ENCODE results near the gene TMEM26.

TMEM26 gene

DNA sequence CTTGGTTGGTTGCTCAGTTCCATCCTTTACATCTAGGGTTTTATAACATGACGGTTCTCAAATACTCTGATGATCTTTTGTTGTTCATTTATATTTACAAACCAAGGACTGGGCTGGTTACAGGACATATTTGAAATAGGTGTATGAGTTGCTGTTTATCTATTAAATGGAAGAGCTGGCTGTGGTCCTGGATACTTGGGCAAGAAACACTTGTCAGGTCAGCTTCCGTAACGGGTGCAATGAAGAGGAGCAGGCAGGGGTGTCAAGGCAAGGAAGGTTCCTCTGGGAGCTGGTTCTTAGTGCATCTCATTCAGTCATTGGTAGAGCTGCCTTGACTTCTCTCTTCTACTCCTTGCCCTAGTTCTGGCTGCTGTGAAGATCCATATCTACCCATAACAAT is 4.8 kb upstream of the TMEM26 start:
- DNase-seq: no peak

DNA sequence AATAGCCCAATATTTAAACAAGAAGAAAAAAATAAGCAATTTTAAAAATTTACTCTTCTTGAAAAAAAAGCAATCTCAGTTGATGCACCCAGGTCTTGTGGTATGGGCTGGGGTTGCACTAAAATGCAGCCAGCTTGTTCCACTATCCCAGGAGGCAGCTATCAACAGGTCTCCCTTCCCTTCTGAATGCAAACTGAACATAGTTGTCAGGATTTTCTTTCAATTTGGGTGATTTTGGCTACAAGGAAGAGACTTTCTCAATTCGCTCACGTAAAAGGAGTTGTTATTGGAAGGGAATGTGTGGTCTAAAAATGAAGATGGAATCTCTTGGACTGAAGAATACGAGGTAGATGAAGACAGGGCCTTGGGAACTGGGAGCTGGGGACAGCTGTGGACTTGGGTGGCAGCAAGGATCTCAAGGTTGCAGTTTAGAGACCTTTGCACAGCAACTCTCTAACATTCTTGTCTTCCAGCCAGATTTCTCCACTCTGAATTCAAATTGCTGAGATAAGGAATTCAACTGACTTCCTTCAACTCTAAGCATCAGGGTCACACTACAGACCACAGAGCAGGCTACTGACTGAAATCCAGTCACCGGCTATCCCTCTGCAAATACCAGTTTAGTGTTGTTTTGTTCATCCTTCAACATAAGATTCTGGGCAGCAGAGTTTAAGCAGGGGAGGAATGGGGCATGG is 3.1 kb upstream of the TMEM26 start:
- no peak for DNase-seq

DNA sequence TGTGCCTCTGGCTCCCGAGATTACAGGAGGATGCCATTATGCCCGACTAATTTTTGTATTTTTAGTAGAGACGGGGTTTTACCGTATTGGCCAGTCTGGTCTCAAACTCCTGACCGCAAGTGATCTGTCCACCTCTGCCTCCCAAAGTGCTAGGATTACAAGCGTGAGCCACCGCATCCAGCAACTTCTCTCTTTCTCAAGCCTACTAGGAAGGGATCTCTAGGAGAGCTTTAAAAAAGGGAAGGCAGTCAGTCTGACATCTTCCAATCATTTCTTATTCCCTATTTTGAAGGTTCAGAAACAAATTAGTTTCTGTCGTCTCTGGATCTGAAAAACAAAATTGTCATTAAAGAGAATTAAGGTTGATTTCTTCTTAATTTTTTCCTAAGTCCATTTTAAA is 2.5 kb upstream of the TMEM26 start:
- no peak for DNase-seq

DNA sequence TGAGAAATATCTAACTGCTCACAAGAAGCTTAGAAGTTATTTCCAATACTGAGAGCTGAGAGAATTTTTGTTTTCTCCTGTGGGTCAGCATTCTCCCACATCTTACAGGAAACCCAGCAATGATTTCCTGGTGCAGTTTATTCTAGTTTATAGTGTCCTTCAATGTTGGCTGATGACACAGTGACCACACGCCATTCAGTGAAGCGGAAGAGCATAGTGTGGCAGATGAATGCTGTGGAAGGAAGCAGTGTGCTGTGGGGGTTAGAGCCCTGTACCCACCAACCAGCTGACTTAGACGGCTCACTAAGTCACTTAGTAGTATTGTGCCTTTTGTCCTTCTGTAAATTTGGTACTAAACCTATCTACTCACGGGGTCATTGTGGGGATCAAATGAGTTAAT is 1.4 kb upstream of the TMEM26 start:
- no peak for DNase-seq

DNA sequence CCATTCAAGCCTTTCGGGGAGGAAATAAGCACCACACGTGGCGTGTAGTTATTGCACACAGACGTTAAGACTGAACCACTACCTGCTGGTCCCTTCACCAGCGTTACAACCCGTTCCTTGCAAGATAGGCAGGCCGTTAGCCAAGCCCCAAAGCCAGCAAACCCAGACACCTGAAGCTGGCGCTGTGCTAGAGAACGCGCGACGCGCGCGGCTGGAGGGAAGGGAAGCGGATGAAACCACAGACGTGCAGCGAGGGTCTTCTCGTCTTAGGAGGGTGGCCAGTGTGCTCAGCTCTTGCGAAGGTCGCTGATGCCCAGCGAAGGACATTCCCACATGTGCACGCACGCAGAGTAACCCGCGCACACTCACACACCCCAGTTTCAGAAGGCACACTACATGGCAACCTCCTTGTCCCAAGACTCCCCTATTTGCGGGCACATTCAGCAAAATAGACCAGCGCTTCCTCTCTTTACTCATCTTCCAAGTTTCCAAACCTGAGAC is 980 bp downstream of the TMEM26 start:
- DNase-seq: peak; percentile 37

DNA sequence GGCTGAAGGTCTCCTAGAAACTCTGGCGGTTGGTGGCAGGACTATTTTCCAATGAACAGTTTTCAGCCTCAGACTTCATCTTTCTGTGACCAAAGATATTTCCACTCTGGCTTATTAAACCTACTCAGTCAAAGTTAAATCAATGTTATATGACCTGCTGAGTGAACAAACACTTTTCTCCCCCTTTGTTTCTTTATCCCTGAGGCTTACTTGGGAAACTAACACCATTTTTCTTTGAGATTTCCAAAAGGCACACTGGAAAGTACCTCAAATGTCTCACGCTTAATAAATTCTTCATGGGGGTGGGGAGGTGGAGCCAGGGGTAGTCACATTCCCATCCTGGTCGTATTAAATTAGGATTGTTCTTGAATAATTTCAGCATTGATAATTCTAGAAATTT is 1.8 kb downstream of the TMEM26 start:
- no peak for DNase-seq

DNA sequence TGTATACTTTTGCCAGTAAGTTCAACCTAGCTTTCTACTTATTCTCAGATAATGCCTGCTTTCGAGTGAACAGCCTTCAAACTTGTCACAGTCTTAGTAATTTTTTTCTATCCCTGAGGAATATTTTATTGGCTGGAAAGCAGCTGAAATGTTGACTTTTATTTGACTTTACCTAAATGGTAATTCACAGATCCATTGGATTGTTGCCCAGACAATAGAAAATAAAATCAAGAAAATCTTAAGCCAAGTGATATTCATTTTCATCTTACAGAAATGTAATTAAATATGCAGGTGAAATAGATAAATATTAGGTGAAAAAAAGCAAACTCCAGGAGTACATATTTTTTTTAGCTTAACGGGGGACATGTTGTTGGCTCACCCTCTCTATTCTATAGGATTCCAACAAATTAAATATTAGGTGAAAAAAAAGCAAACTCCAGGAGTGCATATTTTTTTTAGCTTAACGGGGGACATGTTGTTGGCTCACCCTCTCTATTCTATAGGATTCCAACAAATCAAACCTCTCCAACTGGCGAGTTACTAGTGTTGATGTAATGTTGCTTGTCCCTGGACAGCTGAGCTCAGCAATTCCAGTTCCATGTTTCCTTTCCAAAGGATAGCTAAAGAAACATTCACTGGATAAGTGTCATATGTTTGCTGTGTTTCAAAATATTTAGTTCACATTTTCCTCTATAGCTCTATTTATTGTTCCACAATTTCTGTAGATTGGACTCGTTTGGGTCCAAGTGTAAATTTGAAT is 4.2 kb downstream of the TMEM26 start:
- peak; percentile 51 for DNase-seq

DNA sequence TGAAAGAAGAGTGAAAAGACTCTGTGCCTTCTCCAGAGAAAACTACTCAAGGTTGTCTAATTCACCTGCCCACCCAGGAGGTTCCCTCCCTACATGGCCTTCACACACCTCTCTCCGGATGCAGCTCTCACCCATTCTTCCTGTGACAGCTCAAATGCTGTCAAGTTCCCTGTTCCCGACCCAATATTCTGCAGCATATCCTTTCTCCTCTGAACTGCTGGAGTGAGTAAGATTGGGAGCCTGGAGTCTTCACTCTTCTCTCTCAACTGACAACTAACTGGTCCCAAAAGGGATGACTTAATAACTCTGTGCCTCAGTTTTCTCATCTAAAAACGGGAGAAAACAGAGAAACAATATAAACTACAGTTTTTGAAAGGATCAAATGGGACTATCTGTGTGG is 5.1 kb downstream of the TMEM26 start:
- DNase-seq: no peak

DNA sequence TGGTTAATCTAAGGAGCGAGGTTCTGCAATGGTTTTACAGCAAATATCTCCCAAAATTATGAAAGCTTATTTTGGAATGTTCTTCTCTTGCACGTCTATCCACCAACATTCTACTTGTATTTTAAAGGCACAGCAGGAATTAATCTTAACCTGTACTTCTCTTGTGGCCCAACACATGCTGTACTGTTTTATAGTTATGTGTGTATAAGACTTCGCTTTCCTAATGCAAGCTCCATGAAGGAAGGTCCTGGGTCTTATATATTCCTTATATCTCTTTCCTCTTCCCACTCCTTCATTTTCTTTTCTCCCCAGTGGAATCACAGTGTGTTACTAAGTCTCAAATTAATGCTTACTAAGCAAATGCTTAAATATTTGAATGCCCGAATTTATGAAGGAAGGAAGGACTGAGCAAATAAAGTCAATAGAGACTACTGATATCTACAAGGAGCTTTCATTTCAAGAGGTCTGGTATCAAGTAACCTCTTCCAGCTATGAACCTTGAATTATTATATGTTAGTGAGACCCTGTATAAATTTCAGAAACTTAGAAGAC is 14.0 kb downstream of the TMEM26 start:
- DNase-seq: no peak

DNA sequence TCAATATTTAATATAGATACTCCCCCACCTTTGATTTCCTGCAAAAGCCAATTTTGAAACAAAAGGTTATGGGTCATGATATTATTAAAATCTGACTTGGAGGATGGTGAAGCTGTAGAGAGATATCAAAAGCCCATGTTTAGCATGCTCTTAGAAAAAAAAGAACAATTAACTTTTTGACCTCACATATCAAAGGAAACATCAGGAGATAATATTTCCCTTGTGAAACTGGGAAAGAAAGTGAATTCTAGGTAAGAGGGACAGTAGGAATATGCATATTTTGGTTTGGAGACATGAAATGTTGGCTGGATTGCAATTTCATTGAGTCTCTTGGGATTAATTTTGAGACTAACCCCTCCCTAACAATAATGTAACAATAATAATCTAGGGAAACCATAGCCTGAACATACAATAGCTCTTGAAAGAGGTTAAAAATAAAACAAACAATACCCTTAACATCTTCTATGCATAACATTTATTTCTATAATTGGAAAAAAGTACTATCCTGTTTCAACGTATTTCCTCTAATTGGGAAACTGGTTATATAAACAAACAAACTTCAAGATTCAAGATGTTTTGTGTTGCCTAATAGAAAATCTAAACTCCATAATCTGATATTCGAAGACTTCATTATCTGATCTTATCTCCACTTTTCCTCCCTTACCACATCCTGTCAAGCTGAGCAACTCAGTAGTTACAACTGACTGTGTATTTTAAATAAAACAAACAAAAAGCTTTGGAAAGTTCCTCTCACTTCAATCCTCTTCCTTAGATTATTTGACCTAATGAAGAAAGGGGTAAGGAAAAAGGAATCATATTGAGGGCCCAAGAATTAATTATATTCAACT is 14.8 kb downstream of the TMEM26 start:
- no peak for DNase-seq

DNA sequence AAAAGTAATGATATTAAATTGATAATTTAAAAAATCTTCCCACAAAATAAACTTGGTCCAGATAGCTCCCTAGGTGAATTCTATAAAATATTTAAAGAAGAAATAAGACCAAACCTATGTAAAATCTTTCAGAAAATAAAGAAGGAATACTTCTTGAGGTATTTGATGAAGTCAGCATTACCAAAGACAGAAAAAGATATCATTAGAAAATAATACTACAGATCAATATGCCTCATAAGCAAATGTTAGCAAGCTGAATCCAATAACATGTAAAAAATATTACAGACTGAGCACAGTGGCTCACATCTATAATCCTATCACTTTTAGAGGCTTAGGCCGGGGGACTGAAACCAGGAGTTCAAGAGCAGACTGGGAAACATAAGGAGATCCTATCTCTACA is 30.0 kb downstream of the TMEM26 start:
- no peak for DNase-seq

DNA sequence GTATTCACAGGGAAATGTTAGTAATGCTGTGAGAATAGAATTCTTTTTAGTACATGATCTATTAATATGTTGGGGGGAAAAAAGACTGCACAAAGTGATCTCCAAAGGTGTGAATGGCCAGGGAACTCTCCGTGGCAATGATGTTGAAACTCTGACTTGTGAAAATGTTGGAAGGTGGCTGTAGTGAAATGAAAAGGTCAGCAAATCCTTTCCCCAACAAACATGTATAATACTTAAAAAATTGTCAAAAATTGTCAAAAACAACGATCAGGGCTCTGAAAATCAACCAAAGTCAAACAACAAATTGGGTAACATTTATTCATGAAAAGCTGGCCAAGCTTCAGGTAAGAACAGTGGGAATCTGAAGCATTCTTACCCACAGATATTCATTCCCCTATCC is 35.5 kb downstream of the TMEM26 start:
- no peak for DNase-seq

DNA sequence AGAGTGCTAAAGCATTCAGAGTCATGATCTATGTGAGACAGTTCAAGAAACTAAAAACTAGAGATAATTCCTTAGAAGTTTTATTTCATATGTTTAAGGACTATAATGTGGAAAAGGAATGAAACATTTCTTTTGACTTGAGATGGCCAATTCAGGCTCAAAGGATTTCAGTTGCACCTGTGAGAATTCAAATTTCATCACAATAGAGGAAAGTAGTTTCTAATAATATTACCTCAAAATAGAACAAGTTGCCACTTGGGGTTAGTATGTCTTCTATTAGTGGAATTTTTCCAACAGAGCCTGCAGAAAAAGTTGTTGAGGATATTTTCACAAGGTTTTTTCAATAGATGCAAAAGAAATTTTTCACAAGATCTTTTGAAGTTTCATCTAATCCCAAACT is 37.4 kb downstream of the TMEM26 start:
- DNase-seq: no peak

DNA sequence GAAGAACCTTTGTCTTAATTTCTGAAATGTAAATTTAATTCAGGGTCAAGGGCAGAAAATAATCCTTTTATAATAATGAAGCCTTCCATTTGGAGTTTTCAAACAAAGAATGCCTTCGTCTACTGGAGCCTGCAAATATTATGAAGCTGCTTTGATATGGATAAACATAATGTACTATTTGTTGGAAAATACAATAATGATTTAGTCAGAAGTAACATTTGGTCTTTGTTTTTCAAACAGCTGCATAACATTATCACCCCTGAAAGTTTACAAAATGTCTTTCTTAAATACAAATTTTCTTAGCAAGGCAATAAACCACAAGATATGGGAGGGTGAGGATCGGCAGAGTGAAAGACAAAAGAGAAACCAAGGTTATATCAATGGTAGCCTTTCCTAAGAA is 41.5 kb downstream of the TMEM26 start:
- no peak for DNase-seq

DNA sequence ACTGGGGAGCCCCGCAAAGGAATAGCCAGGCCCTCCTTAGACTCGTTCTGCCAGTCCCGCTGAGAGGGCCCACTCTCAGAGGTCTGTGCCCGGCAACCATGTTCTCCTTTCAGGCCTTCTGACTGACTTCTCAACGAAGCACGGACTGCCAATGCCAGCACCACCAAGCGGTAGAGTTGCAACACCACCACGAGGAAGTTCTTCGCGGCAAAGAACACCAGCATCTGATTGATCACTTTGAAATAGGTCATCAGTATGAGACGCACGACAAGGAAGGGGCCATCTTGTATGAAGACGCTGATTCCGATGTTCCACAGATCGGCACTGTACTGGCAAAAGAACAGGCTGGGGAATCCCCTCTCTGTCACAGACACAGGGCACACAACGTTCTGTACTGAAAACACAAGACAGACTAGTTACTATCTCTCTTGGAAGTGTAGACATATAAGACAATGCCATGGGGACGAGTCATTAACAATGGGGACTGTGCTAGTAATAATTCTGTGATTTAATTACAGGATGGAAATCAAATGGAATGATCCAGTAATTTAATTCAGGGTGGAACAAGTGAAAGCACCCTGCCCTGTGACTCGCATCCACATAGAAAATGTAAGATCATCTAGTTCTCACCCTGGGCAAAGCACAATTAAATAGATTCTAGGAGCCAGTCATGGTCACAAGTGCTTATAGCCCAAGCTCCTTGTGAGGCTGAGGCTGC is 42.7 kb downstream of the TMEM26 start:
- no peak for DNase-seq

DNA sequence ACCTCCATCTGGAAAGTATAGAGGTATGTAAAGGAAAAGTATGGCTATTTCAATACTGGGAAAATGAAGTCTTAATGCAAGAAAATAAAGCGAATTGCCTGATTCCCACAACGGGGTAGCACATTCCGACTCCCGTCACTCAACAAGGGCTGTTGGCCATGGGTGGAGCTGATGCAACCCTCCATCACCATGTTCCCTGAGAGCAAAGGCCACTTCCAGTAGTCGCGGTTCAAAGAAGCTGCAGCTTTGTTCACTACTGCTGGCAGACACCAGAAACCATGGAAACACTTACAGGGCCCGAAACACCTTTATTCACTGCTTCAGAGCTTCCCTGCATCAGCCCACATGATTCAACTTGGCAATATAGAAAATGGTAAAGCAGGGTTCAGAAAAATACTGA is 44.0 kb downstream of the TMEM26 start:
- DNase-seq: no peak

DNA sequence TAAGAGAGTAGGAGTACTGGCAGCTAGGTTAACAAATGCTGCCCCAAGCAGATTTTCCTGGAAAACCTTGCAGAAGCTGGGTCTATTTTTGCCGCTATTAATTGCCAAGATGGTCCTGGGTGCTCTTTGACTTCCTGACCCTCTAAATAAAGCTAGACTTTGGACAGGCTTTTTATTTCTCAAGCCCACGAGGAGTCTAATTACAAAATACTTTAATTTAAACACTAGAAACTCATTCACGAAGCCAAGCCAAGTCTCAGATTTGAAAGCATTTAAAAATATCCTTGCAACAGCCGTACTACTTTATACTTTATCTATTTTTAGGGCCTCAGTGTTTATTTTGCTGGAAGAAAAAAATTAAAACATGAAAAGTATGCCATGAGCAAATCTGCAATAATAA is 45.1 kb downstream of the TMEM26 start:
- no peak for DNase-seq

DNA sequence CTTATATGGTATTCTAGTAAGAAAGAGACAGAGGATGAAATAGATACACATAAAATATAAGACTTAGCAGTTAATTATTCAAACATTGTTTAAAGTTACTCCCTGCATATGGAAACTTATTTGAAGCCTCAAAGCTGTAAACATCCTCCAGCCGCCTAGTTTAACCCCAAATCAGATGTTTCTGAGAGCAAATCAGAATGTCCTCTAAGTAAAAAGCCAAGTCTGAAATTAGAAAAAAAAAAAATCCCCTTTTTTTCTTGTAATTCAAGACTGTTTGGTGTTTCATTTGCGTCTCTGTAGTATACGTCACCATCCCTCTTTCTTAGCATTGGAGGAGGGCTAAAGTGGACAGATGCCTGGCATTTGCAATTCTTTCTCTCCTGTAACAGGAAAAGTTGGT is 46.4 kb downstream of the TMEM26 start:
- no peak for DNase-seq

DNA sequence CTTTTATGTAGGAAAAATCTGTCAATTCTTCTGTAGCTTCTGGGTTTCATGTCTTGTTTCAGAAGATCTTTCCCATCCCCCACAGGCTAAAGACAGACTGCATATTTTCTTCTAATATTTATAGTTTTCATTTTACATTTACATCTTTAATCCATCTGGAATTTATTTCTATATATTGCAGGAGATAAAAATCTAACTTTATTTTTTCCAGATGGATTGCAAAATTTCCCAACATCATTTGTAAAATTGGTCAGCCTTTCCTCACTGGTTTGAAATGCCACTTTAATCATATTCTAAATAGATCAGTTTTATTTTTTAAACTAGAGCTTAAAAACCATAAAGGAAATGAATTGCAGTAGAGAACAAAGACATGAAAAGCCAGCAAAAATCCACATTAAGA is 46.9 kb downstream of the TMEM26 start:
- no peak for DNase-seq

DNA sequence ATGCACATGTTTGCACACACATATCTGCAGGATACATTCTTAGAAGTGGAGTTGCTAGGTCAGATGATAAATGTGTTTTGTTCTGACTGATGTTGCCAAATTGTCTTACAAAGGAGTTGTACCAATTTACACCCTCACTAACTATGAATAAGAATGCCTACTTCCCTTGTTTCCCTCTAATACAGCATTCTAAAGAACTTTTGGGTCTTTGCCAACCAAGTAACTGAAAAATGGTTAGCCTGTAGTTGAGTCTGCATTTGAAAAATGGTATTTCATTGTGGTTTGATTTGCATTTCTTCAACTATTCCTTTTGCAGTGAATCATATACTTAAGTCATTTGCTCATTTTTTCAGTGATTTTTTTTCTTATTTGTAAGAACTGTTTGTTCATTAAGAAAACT is 48.4 kb downstream of the TMEM26 start:
- no peak for DNase-seq

DNA sequence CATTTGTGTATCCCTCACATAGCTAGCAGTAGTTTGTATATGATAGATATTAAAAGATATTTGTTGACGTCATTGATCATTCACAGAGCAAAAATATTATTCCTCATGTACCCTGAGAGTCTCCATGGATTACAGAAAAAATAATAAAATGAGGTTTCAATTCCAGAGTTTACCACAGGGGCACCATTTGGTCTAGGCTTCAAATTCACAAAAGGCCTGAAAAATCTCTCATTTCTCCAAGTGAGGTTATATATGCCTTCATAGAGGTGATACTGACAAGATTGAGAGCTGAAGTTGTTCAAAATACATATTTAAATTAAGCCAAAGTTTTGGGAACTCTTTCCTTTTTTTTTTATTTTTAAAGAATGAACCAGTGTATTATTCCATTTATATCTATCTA is 52.7 kb downstream of the TMEM26 start:
- no peak for DNase-seq

DNA sequence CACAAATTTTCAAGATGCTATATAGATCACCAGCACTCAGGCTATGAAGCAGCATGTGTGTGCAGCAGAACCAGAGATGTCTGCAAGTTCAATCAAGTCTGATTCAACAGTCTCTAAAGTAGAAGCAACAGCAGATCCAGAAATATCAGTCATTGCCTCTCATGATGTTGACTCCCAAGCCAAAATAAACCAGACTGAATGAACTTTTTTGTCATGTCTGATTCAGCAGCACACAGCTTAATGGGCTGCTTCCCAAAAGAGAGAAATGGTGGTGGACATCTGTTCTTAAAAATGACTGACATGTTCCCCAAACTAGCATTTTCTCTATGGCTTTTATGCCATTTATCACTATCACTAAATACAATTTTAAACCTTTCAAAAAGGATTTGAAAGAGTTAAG is 53.8 kb downstream of the TMEM26 start:
- no peak for DNase-seq

Measured in left hindlimb (tissue), 1 donor.